Nephron progenitor cell (in vitro differentiated cells): ENCODE data around the gene OGFOD2.
A peak's percentile ranks its signal among the peaks of the same experiment; 100 is the strongest.

Experiments used
- DNase-seq: peaks from one replicate; pipeline ENCODE4 v3.0.0; 2021
- H3K27ac Mint-ChIP-seq: 2 replicates; pipeline ENCODE4 v1.8.0; 2021; ENCODE audit warnings: mild to moderate bottlenecking, moderate library complexity, mixed read lengths
- H3K27me3 Mint-ChIP-seq: 2 replicates; pipeline ENCODE4 v1.8.0; 2021; ENCODE audit warnings: mild to moderate bottlenecking, low read depth, mixed read lengths; ENCODE audit not compliant: poor library complexity
- H3K36me3 Mint-ChIP-seq: 2 replicates; pipeline ENCODE4 v1.8.0; 2021; ENCODE audit warnings: low read depth, mixed read lengths
- H3K4me1 Mint-ChIP-seq: 2 replicates; pipeline ENCODE4 v1.8.0; 2021; ENCODE audit warnings: mixed read lengths
- H3K4me3 Mint-ChIP-seq: 2 replicates; pipeline ENCODE4 v1.8.0; 2021; ENCODE audit warnings: mild to moderate bottlenecking, moderate library complexity, mixed read lengths
- H3K9me3 Mint-ChIP-seq: 2 replicates; pipeline ENCODE4 v1.8.0; 2021; ENCODE audit warnings: mild to moderate bottlenecking, moderate library complexity, mixed read lengths
- TF ChIP-seq, protein P1 (sequence below): fragments of 200-600 bp; sonication (generic); IDR thresholded peaks from 2 replicates; pipeline ENCODE4 v1.5.0; 2021; ENCODE audit warnings: antibody characterized with exemption

OGFOD2 gene

DNA sequence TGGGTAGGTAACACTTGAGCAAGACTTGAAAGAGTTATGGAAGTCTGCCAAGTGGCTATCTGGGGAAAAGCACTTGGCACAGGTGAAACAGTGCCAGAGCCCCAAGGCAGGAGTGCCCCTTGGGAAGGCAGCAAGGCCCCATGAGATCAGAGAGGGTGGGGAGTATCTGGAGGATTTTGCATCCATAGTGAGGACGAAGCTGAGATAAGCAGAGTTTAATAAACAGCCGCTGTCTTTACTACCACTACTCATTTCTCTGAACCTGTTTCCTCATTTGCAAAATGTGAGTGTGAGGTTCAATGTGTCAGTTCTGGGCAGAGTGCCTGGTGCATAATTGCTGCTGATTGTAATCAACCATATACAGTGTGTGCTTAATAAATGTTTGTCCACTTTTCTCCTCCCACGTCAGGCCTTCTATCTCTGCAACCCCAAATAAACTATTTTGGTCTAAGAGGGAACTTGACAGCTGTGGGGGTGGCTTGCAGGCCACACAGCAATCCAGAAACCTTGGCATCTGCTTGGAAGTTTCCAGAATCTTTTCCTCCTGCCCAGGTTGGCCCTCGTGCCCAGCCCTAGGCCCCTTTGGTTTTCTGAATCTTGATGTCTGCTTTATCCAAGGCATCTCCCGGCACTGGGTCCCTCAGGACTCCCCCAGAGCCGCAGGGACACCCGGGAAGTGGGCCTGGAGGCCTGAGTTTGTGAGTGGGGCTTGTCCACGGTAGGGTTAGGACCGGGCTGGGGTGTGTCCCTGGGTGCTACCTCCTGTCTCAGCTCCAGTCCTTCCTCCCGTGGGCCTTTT lies 13.3 kb upstream of the OGFOD2 start:
- Mint-ChIP-seq H3K9me3 (no peaks in the 10 kb centered on the region), H3K36me3 (peaks cover 4% of the 10 kb centered on the region), H3K4me1 (peaks cover 24% of the 10 kb centered on the region), H3K4me3 (no peak overlapping the region), H3K27me3 (peaks cover 2% of the 10 kb centered on the region), H3K27ac (no peak overlapping the region)
- DNase-seq, result no peak
- TF ChIP-seq, protein P1, sequence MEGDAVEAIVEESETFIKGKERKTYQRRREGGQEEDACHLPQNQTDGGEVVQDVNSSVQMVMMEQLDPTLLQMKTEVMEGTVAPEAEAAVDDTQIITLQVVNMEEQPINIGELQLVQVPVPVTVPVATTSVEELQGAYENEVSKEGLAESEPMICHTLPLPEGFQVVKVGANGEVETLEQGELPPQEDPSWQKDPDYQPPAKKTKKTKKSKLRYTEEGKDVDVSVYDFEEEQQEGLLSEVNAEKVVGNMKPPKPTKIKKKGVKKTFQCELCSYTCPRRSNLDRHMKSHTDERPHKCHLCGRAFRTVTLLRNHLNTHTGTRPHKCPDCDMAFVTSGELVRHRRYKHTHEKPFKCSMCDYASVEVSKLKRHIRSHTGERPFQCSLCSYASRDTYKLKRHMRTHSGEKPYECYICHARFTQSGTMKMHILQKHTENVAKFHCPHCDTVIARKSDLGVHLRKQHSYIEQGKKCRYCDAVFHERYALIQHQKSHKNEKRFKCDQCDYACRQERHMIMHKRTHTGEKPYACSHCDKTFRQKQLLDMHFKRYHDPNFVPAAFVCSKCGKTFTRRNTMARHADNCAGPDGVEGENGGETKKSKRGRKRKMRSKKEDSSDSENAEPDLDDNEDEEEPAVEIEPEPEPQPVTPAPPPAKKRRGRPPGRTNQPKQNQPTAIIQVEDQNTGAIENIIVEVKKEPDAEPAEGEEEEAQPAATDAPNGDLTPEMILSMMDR, result no peak

DNA sequence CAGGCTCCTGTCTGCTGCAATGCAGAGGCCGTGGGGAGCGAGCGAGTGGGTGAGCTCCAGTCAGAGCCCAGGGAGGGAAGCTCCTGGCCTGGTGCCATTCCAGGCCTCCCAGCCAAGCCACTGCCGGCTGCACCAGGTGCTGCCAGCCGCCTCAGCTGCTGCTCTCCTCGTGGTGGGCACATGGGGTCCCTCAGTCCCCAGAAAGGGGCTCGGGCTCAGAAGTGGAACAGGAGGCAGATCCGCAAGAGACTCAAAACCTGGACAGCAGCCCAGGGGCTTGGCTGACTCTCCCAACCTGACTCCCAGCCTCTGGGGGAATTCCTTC lies 11.1 kb upstream of the OGFOD2 start:
- peaks cover 16% of the 10 kb centered on the region for H3K27me3 Mint-ChIP-seq
- no peak for DNase-seq

DNA sequence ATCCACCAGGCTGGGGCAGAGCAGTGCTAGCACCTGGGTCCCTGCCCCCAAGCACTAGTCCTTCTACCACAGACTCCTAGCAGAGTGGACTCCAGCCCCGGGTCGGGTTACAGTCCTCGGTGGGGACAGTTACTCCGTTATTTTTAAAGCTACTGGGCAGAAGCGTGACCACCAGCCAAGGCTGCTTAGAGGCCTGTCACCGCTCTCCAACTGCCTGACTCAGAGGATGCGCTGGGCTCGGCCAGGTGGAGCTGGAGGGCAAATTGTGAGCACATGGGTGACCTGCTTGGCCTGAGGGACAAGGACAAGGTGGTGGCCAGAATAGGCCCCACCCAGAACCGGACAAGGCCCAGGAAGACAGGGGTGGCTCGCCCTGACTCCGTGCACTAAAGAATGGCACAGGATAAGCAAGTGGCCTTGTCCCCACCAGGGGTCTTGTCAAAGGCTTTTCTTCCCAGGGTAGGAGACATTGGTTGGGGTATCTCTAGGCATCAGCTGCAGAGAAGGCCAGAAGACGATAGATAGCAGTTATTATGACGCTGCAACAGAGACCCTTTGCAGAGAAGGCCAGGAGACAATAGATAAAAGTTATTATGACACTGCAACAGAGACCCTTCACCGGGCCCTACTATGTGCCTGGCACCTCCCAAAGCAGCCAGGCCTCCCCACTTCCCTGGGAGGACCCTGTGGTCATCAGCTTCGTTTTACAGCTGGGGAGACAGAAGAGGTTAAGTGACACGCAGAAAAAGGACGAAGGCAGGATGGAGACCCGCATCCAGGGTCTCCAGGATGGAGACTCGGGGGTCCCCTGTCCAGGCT lies 10.4 kb upstream of the OGFOD2 start:
- peak; percentile 47 for DNase-seq
- peak overlapping the region; percentile 75 for H3K4me3 Mint-ChIP-seq
- H3K27me3 Mint-ChIP-seq, result peaks cover 18% of the 10 kb centered on the region
- H3K9me3 Mint-ChIP-seq, result no peaks in the 10 kb centered on the region
- peaks cover 28% of the 10 kb centered on the region for H3K4me1 Mint-ChIP-seq
- H3K27ac Mint-ChIP-seq, result peak overlapping the region; percentile 84
- TF ChIP-seq, protein P1, result no peak
- no peaks in the 10 kb centered on the region for H3K36me3 Mint-ChIP-seq

More for the DNA sequence above, 11.1 kb upstream of the OGFOD2 start:
- Mint-ChIP-seq H3K9me3 (no peaks in the 10 kb centered on the region), H3K4me1 (peaks cover 28% of the 10 kb centered on the region), H3K36me3 (no peaks in the 10 kb centered on the region), H3K4me3 (no peak overlapping the region), H3K27ac (no peak overlapping the region)
- TF ChIP-seq, protein P1, result no peak

DNA sequence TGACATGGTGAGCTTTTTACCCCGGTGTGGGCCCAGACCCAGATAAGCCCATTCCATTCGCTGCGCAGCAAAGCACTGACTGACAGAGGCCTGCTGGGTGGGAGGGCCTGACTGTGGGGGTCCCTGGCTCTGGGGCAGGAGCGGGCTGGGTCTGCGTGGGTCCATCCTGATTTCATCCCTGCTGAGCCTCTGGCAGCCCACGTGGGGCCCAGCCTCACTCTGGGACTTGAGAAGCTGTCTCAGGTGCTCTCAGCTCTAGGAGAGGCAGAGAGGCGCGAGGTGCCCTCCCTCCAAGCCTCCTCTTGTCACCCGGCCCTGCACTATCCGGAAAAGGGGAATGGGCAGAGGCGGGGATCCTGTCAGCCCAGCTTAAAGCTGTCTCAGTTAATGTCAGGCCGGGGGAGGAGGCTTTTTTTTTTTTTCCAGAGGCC lies 9.7 kb upstream of the OGFOD2 start:
- H3K36me3 Mint-ChIP-seq, result no peaks in the 10 kb centered on the region
- peaks cover 18% of the 10 kb centered on the region for H3K27me3 Mint-ChIP-seq
- peak overlapping the region; percentile 75 for H3K4me3 Mint-ChIP-seq
- H3K4me1 Mint-ChIP-seq, result peaks cover 28% of the 10 kb centered on the region
- TF ChIP-seq, protein P1, result no peak
- no peaks in the 10 kb centered on the region for H3K9me3 Mint-ChIP-seq
- no peak overlapping the region for H3K27ac Mint-ChIP-seq
- DNase-seq, result no peak

DNA sequence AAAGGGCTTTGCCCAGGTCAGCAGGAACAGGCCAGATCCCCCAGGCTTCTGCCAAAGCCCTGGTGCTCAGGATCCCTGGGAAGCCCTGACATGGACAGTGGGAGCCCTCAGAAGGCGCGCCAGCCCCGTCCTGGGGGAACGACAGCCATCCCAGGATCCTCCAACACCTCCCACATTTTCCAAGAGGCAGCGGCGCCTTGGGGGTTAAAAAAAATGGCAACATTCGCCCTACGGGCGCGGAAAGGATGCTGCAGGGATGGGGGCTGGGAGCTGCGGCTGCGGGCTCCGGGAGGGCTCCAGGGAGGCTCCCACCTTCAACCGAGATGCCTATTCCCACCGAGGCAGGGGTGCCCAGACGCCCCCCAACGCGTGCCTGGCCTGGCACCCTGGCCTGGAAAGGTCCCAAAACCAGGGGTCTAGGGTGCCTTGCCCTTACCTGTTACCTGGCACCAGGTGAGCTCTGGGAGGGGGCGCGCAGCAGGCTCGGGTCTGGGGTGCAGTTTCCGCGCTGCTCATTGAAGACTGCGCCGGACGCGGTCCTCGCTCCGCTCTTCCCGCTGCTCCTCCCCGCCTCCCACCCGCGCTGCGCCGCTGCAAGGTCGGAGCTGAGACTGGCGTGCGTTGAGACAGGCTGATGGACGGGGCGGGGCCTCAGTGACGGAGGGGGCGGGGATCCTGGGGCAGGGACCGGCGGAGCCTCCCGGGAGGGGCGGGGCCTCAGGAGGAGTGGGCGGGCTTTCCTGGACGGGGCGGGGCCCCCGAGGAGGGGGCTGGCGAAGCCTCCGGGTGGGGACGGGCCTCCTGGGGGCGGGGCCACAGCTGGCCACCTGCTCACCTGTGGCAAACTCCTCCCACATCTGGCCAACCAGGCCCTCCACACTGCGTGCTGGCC lies 8.9 kb upstream of the OGFOD2 start, which contains the start of gene ABCB9:
Gene ABCB9 (minus strand): TSS at position 613 of the 892 bp plus-strand sequence. CDS start 6,228 bp downstream, outside the sequence.
- Mint-ChIP-seq H3K9me3 (no peaks in the 10 kb centered on the region), H3K27me3 (peaks cover 18% of the 10 kb centered on the region), H3K36me3 (no peaks in the 10 kb centered on the region), H3K4me1 (peaks cover 33% of the 10 kb centered on the region), H3K27ac (no peak within 1 kb of the TSS), H3K4me3 (peak within 1 kb of the TSS; percentile 75)
- TF ChIP-seq, protein P1, result no peak
- peak; percentile 98 for DNase-seq
